Camera-type eye (tissue), 1 donor: ENCODE results near the gene CRK. TPM values are rescaled to one million over a fixed set of nuclear protein-coding genes. Genes with fewer than 3 reads are reported as not detected.

Experiments used
- total RNA-seq: library from RNA; depleted of rRNA; stranded (reverse); fragments of >200 nt; gene quantifications from one replicate; pipeline ENCODE4 v1.2.3, GENCODE V29; 2014

Gene CRK
- 89.7 TPM for total RNA-seq

DNA sequence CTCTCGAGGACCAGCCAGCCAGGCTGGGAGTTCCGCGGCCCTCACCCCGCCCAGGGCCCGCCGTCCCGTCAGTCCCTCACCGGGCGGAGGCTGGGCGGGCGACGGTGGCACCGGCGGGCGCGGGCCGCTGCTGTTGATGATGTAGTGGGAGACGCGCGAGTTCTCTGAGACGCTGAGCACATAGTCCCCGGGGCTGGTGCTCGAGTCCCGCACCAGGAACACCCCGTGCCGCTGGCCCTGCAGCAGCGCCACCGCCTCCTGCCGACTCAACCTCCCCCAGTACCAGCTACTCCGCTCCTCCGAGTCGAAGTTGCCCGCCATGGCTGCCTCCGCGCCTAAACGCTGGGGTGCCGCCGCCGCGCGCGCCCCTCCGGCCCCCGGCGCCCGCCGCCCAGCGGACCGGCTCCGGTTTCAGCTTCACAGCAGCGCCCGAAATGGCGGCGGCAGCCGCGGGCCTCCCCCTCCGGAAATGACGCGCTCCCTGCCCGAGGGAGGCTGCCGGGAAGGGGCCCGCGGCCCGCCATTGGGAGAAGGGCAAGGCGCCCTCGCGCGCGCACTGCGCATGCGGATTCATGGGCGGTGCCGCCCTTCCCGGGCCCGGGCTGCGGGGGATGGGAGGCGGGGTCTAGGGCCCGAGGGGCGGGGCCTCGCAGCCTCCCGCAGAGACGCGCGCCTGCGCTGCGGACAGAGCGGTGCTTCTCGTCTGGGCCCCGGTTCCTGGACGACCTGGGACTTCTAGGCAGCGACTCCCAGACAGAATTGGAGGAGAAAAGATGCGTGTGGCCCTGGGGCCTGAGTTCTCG, at the start of gene CRK:
Gene CRK, minus strand, starts transcription at position 436 of the 803 bp plus-strand sequence. Its CDS starts 115 bp downstream, at position 321.

DNA sequence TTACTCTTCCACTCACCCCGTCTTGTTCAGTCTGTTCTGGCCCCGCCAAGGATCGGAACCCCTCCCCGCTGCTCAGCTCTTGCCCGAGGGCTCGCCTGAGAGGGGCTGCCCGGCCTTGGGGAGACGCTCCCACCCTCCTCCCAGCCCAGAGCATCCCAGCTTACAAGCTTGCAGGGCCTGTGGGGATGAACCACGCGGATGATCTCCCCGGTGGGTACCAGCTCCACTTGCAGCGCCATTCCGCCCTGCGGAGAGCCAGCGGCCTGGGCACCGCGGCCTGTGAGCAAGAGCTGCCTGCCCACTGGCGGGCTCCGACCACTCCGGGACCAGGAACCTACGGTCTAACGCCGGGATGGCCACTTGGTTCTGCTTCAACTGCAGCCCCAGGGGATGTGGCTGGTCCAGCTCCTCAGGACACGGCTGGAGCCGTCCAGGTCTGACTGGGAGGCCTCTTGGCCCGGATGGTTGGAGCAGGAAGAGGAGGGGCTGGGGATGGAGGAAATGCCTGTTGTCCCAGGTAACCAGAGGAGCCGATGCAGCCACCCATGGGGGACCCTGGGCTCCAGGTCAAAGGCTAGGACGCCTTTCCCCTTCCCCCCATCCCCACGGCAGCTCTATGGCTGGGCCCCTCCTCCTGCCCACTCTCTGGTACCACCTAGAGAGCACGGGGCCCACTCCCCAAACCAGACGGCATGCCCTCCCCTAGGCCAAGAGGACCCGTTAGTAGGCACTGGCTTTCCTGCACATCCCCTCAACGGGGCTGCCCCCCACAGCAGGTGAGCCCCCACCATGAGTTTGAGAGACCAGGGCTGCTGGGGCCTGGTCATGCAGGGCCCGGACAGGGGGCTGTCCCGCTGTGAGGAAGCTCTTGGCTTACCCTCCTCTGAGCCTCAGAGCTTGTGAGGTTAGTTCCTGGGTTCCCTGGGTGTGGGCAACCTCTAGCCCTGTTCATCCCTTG, 36.5 kb upstream of the CRK start, which contains the start of gene MYO1C:
Gene MYO1C, minus strand, starts transcription at position 438 of the 958 bp plus-strand sequence. Its CDS starts 199 bp downstream, at position 239.

DNA sequence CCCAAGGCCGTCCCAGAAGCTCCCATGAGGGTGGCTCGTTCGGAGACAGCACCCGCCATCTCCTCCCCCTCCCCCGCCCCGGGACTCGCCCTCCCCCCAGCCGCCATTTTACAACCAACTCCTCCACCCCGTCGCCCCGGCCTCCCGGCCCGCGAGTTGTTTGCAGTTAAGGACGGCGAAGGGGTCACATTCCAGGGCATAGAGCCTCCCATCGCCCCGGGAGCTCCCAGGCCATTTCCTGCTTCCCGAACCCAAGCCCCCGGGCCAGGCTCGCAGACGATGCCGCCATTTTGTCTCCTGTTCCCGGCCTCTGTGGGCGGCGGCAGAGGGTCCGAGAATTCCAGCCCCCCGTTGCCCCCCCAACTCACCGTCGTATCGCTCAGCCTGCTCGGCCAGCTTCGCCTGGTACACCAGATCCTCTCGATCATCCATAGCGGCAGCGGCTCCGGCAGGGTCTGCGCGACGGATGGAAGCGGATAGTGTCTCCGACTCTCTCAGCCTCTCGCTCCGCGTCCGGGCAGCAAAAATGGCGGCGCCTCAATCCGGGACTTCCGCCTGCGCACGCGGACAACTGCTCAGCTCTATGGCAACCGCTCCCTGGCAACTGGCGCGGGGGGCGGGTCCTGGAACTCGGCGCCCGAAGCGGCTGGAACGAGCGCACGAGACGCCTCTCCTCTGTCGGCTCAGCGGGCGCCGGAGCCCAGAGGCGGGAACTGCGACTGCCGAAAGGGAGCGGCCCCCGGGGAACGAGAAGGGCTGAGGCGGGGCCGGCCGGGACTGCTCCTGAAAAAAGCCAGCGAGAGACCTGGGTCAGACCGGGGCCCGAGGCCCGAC, 56.1 kb downstream of the CRK start, which contains the start of gene YWHAE:
Gene YWHAE, minus strand, starts transcription at position 544 of the 834 bp plus-strand sequence. Its CDS starts 112 bp downstream, at position 432.

Other genes starting within 250 kb of the CRK start
- gene BHLHA9, start 185.8 kb downstream of the CRK start, total RNA-seq: not detected
- 0.82 TPM for gene TRARG1, start 176.6 kb downstream of the CRK start, total RNA-seq
- 1,088 TPM for gene YWHAE, start 56.0 kb downstream of the CRK start, total RNA-seq
- 69.0 TPM for gene MYO1C, start 36.5 kb upstream of the CRK start, total RNA-seq
- gene INPP5K, start 60.4 kb upstream of the CRK start, total RNA-seq: 74.9 TPM
- 47.5 TPM for gene PITPNA, start 106.6 kb upstream of the CRK start, total RNA-seq
- gene SLC43A2, start 172.6 kb upstream of the CRK start, total RNA-seq: 21.1 TPM
- 11.1 TPM for gene SCARF1, start 189.5 kb upstream of the CRK start, total RNA-seq
- gene RILP, start 193.6 kb upstream of the CRK start, total RNA-seq: 12.0 TPM
- 239 TPM for gene PRPF8, start 228.6 kb upstream of the CRK start, total RNA-seq